Right cardiac atrium (tissue), 5 donors: ENCODE measurements around the gene BBS2. TPM values are rescaled to one million over a fixed set of nuclear protein-coding genes. Genes with fewer than 3 reads are reported as not detected.

ENCODE experiments used
- ATAC-seq, 2 donors: fragments of 200-7000 bp; cut with Tn5 transposase; one replicate each; pipeline versions ENCODE4 v1.8.0 to v1.9.1; 2020; ENCODE audit warnings: moderate library complexity in 2 of 2, mild to moderate bottlenecking in 1 of 2
- DNase-seq, 3 donors: peaks; one replicate each; pipeline ENCODE4 v3.0.0-alpha.2; 2020
- H3K27ac ChIP-seq: one replicate; pipeline ENCODE4 v1.5.1; 2013; ENCODE audit warnings: mild to moderate bottlenecking, low read length, control low read depth, moderate library complexity
- H3K27me3 ChIP-seq: one replicate; pipeline ENCODE4 v1.6.1; 2013; ENCODE audit not compliant: control insufficient read depth, insufficient read depth
- H3K4me1 ChIP-seq: one replicate; pipeline ENCODE4 v1.6.1; 2013; ENCODE audit warnings: low read length; ENCODE audit not compliant: control insufficient read depth, insufficient read depth
- H3K4me3 ChIP-seq: one replicate; pipeline ENCODE4 v1.5.1; 2013; ENCODE audit warnings: low read length, control low read depth
- H3K9me3 ChIP-seq: one replicate; pipeline ENCODE4 v1.6.1; 2013; ENCODE audit warnings: low read length; ENCODE audit not compliant: control insufficient read depth
- WGBS: extraction: QIAGEN DNeasy Blood & Tissue Kit; methylation state at CpG from one replicate; pipeline ENCODE4 v1.1.7; 2013; 5-methylcytosine and 5-hydroxymethylcytosine counted together
- intact Hi-C, 4 donors: fragments of 100-400 bp; cut with DNase I; formaldehyde crosslinking; loops; one replicate each; pipeline versions ENCODE4 v1.11.0 to v1.14.0; 2022 to 2023
- polyA plus RNA-seq: library from polyadenylated mRNA; stranded (reverse); fragments of 200-250 nt; gene quantifications from one replicate; pipeline ENCODE4 v1.2.3, GENCODE V29; 2013
- total RNA-seq, 4 donors: library from RNA; stranded (reverse); fragmentation: NEBNext Ultra II Directional; extraction: Animal tissue kit (Norgen Biotek cat#: 25700); gene quantifications; one replicate each; pipeline ENCODE4 v1.2.1, GENCODE V29; 2021
- donor health status: healthy with polysubstance abuse.
- donor health status: DM: no; HTN: yes; CAD: no.
- donor health status: DM: no; HTN: no; CAD: no.
- donor health status: DM: no; HTN: yes; CAD: no; lungs with severe emphysema.
- donor health status: DM: yes; HTN: yes; CAD: no.

Gene BBS2
- total and polyA plus RNA-seq, 5 donors = 31.4 to 55.9 (median 39.3) TPM

DNA sequence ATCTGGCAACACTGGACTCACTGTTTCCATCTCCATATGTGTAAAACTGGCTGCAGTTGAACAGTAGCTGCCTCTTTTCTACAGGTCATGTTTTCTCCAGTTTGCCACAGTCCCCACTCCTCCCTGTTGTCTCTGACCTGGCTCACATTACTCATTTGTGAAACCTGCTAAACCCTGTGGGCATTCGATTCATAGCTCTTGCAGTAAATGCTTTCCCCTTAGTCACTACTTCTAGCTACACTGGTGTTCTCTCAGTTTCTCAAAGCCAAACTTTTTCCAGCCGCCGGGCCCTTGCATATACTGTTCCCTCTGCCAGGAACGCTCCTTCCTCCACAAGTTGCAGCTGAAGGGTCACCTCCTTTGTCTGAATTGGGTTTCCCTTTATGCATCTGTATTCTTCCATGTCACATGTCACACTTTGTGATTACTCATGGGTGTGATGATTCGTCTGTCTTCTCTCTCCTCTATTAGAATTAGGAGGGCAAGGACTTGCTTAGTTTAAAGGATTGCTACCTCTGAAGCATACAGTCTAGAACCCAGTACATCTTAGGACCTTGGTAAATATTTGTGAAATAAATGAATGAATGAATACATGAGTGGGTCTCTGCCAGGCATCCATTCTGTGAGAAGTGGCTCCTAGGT lies 30.0 kb upstream of the BBS2 start:
- 88% methylated on average over 5 of the region's 5 CpGs for WGBS
- intact Hi-C loops = loop anchor here in 1 of 4 donors (10.0 kb wide), 1 partner anchor 45 kb away; no protein-coding TSS in a partner anchor
- DNase-seq = no peak
- Histone ChIP-seq H3K4me1 (peaks cover 4% of the 10 kb centered on the region), H3K27me3 (no peaks in the 10 kb centered on the region), H3K27ac (no peak overlapping the region), H3K9me3 (no peaks in the 10 kb centered on the region), H3K4me3 (no peak overlapping the region)
- ATAC-seq = no peak

DNA sequence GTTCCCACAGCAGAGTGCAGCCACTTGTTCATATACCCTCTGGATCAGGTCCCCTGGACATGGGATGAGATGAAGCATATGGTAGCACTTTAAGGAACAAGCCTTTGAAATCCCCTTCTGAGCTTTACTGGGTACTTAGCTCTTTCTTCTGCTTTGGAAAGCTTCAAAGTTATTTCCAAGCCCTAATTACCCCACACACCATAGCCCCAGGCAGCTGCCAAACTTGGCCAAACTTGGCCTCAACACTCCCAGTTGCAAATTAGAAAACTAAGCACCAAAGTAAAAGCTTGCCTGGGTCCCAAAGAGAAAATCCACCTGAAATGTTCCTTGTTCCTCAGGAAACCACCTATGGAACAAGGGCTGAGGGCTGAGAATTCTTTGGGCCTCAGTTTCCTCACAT lies 29.3 kb upstream of the BBS2 start:
- intact Hi-C loops = loop anchor here in 1 of 4 donors (10.0 kb wide), 1 partner anchor 46 kb away; no protein-coding TSS in a partner anchor
- H3K27me3 ChIP-seq = no peaks in the 10 kb centered on the region
- no peak overlapping the region for H3K27ac ChIP-seq
- H3K4me3 ChIP-seq = no peak overlapping the region
- DNase-seq = no peak
- H3K4me1 ChIP-seq = peaks cover 4% of the 10 kb centered on the region
- H3K9me3 ChIP-seq = no peaks in the 10 kb centered on the region
- ATAC-seq = no peak

DNA sequence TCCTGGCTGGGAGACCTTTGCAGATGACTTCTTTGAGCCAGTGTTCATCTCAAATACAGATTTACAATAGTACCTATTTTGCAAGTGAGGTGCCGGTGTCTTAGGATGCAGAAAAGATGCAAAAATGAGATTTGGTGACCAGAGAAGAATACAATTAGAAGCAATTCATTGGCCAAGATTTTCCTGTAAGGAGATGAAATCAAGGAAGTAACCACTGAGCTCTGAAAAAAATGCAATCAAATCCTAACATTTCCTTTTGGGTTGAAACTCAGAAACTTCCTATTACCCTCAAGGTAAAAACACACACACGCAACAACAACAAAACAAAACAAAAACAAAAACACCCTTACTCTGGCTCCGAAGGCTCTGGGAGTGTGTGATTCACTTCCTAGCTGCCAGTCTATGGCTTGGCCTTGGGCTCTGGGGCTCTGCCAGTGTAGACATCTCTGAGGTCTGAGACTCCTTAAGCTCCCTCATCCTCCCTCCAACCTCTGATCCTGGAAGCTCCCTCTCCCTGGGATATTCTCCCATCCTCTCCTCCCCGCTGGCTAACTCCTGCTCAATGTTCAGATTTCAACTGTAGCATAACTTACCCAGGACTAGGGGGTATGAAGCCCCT lies 28.2 kb upstream of the BBS2 start:
- 73% methylated on average over 4 of the region's 4 CpGs for WGBS

DNA sequence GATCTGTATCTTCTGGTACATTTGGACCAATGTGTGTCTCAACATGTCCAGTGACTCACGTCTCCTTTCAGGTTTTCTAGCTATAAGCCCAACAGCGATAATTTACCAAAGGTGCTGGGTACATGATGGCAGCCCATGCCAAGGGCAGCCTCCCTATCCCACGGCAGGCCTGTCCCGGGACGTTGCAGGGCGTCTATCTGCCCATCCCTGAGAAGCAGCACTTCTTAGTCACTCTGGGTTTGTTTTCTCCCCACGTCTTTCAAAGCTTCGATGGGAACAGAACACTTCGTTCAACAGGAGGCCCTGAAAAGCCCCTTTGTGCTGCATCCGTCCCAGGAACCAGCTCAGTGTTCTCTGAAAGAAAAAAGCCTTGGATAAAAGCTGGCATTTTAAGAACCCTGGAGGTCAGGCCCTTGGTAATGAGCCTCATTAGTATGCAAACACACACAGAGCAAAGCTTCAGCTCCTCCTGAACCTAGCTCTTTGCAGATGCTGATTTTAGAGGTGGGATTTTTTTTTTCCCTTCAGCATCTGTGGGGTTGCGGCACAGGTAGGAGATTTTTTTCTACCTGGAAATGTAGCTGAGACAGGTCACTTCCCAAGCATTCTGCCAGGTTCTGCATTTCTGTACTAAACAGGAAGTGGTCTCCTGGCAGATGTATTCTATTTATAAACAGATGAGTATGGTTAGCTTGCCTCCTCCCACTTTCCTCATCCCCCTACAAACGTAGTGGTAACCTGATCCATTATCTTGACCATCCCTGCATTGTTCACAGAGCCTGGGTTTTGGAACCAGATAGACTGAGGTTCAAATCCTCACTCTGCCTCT lies 27.5 kb upstream of the BBS2 start:
- Histone ChIP-seq H3K4me3 (no peak overlapping the region), H3K4me1 (peaks cover 2% of the 10 kb centered on the region), H3K27ac (peak overlapping the region; percentile 53), H3K27me3 (no peaks in the 10 kb centered on the region), H3K9me3 (no peaks in the 10 kb centered on the region)
- no peak for ATAC-seq
- DNase-seq = no peak
- intact Hi-C loops = loop anchor here in 1 of 4 donors (10.0 kb wide), 1 partner anchor 47 kb away; no protein-coding TSS in a partner anchor
- WGBS = 27% methylated on average over 12 of the region's 12 CpGs

More for the DNA sequence above, 28.2 kb upstream of the BBS2 start:
- Histone ChIP-seq H3K4me1 (peaks cover 4% of the 10 kb centered on the region), H3K27me3 (no peaks in the 10 kb centered on the region), H3K9me3 (no peaks in the 10 kb centered on the region), H3K27ac (peak overlapping the region; percentile 53), H3K4me3 (no peak overlapping the region)
- no peak for ATAC-seq
- intact Hi-C loops = loop anchor here in 1 of 4 donors (10.0 kb wide), 1 partner anchor 47 kb away; no protein-coding TSS in a partner anchor
- DNase-seq = no peak

DNA sequence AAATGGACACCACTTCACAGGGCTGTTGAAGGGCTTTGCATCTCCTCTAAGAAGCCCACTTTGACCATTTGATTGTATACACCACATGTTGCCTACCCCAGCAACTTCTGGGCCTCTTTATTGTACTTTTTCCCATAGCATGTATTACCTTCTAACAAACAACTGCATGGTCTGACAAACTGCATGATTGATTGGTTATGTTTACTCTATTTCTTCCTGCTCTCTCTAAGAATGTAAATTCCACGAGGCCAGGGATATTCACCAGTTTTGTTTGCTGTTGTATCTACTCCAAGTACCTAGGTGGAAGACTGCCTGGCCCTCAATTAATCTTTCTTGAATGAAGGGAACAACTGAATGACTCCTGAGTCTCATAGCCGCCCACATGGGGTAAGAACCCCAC lies 22.2 kb upstream of the BBS2 start:
- no peak overlapping the region for H3K4me3 ChIP-seq
- intact Hi-C loops = loop anchor here in 1 of 4 donors (10.0 kb wide), 1 partner anchor 53 kb away; no protein-coding TSS in a partner anchor
- no peaks in the 10 kb centered on the region for H3K4me1 ChIP-seq
- no peak for DNase-seq
- 31% methylated on average over 2 of the region's 2 CpGs for WGBS
- H3K27ac ChIP-seq = no peak overlapping the region
- H3K9me3 ChIP-seq = no peaks in the 10 kb centered on the region
- H3K27me3 ChIP-seq = no peaks in the 10 kb centered on the region
- ATAC-seq = no peak

DNA sequence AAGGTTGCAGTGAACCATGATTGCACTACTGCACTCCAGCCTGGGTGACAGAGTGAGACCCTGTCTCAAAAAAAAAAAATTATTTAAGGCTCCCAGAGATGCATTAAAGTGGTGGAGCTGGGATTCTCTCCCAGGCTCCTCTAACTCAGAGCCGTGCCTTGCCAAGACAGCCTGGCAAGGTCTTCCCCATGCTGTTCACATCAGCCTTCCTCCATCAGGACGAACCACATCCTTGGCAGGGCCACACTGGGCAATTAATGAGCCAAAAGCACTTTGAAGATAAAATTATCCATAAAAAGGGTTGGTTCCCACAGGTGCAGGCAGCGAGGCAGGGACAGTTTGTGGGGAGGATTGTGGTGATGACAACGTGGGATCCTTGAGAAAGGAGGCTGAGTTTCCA lies 19.8 kb upstream of the BBS2 start:
- Histone ChIP-seq H3K4me3 (no peak overlapping the region), H3K27ac (no peak overlapping the region), H3K27me3 (no peaks in the 10 kb centered on the region), H3K4me1 (no peaks in the 10 kb centered on the region), H3K9me3 (no peaks in the 10 kb centered on the region)
- ATAC-seq (peak in 1 of 2 donors; percentile 53), DNase-seq (peak in 2 of 3 donors; percentile 40 to 60)
- WGBS = 52% methylated on average over 4 of the region's 4 CpGs
- intact Hi-C loops = loop anchor here in 1 of 4 donors (10.0 kb wide), 1 partner anchor 55 kb away; no protein-coding TSS in a partner anchor

DNA sequence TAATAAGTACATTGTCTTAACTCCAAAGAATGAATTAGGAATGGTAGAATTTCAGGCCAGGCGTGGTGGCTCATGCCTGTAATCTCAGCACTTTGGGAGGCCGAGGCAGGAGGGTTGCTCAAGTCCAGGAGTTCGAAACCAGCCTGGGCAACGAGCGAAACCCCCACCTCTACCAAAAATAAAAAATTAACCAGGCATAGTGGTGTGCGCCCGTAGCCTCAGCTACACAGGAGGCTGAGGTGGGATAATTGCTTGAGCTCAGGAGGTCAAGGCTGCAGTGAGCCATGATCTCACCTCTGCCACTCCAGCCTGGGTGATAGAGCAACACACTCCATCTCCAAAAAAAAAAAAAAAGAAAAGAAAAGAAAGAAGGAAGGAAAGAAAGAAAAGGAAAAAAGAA lies 18.5 kb upstream of the BBS2 start:
- intact Hi-C loops = no loop called here
- ATAC-seq = no peak
- no peaks in the 10 kb centered on the region for H3K9me3 ChIP-seq
- H3K27me3 ChIP-seq = no peaks in the 10 kb centered on the region
- DNase-seq = no peak
- H3K4me3 ChIP-seq = no peak overlapping the region
- 88% methylated on average over 7 of the region's 7 CpGs for WGBS
- no peaks in the 10 kb centered on the region for H3K4me1 ChIP-seq
- H3K27ac ChIP-seq = no peak overlapping the region

DNA sequence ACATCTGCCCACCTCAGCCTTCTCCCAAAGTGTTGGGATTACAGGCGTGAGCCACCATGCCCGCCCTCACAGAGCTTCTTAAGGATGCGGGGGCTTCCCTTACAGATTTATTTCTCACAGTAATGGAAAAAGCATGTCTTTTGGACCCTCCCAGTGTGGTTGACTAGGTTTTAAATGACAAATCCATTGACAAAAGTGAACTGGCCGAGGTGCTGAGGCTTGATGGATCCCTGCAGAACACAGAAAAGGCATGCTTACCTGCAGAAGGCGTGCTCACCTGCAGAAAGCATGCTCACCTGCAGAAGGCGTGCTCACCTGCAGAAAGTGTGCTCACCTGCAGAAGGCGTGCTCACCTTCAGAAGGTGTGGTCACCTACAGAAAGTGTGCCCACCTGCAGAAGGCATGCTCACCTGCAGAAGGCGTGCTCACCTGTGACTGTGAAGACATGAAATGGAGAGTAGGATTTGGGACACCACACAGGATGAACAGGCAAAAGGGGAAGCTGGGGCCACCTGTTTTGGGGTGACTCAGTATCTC lies 15.1 kb upstream of the BBS2 start:
- H3K27me3 ChIP-seq = no peaks in the 10 kb centered on the region
- no peak for ATAC-seq
- intact Hi-C loops = no loop called here
- no peak overlapping the region for H3K4me3 ChIP-seq
- no peaks in the 10 kb centered on the region for H3K9me3 ChIP-seq
- H3K27ac ChIP-seq = no peak overlapping the region
- DNase-seq = no peak
- no peaks in the 10 kb centered on the region for H3K4me1 ChIP-seq
- 81% methylated on average over 8 of the region's 8 CpGs for WGBS

DNA sequence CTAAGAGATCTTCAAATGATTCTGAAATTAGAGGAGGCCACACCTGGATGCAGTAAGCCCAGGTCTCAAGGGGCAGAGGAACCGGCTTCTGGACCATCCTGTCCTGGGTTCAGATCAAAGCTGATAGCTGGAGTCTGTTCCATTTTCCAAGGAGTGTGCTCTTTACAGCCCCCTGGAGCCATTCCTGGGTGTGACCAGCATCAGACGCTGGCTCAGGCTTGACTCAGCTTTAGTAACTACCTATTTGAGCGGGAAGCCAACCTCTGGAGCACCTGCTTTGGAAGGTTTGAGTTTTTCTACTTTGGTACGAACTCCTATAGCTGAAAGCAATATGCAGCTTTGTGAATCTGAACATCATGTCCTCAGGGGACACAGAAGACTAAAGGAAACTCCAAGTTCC lies 12.9 kb upstream of the BBS2 start:
- Histone ChIP-seq H3K27me3 (no peaks in the 10 kb centered on the region), H3K4me3 (no peak overlapping the region), H3K9me3 (no peaks in the 10 kb centered on the region), H3K4me1 (no peaks in the 10 kb centered on the region), H3K27ac (no peak overlapping the region)
- intact Hi-C loops = no loop called here
- 65% methylated on average over 4 of the region's 4 CpGs for WGBS
- no peak for DNase-seq
- no peak for ATAC-seq

DNA sequence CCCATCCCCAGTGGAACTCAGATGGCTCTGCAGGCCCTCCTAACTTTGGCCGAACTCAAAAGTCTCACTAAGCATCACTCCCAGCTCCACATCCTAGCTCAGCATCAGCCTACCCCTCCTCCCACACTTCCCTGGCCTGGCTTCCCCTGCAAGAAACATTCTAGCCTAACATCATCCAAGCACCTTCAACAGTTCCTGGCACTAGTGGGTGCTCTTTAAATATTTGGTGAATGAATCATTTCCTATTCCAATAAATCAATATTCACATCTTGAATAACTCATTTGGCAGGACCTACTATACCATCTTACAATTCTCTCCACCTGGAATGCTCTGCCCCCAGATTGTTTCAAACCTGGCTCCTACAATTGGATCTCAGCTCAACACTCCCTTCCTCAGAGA lies 11.0 kb upstream of the BBS2 start:
- H3K4me3 ChIP-seq = no peak overlapping the region
- no peak overlapping the region for H3K27ac ChIP-seq
- ATAC-seq = no peak
- H3K4me1 ChIP-seq = no peaks in the 10 kb centered on the region
- DNase-seq = no peak
- intact Hi-C loops = no loop called here
- 76% methylated on average over 1 of the region's 1 CpG for WGBS
- H3K27me3 ChIP-seq = no peaks in the 10 kb centered on the region
- no peaks in the 10 kb centered on the region for H3K9me3 ChIP-seq
